Skeletal muscle tissue (tissue), 4 donors: ENCODE data around the gene STUM. TPM values are rescaled to one million over a fixed set of nuclear protein-coding genes. Genes with fewer than 3 reads are reported as not detected.
A peak's percentile ranks its signal among the peaks of the same experiment; 100 is the strongest.
"Not testable (repeated sequence)": the region's sequence is repeated elsewhere in the genome, so short reads cannot be mapped to it uniquely, and the experiment has no call there.

Experiments
- H3K27ac ChIP-seq: one replicate; pipeline ENCODE4 v1.7.0; 2013; ENCODE audit warnings: mild to moderate bottlenecking, low read depth, low read length, inconsistent platforms
- H3K27me3 ChIP-seq, 3 donors: one replicate each; pipeline ENCODE4 v1.7.0; 2013; ENCODE audit warnings: low read length in 3 of 3; ENCODE audit not compliant: control insufficient read depth in 3 of 3, insufficient read depth in 3 of 3
- H3K36me3 ChIP-seq, 3 donors: one replicate each; pipeline ENCODE4 v1.7.0; 2013; ENCODE audit warnings: low read length in 3 of 3; ENCODE audit not compliant: control insufficient read depth in 3 of 3, insufficient read depth in 3 of 3
- H3K4me1 ChIP-seq, 3 donors: one replicate each; pipeline ENCODE4 v1.7.0; 2013; ENCODE audit warnings: low read length in 3 of 3, mild to moderate bottlenecking in 3 of 3; ENCODE audit not compliant: control insufficient read depth in 3 of 3, insufficient read depth in 3 of 3
- H3K4me3 ChIP-seq, 3 donors: one replicate each; pipeline ENCODE4 v1.7.0; 2013; ENCODE audit warnings: low read length in 3 of 3
- H3K9ac ChIP-seq, 3 donors: one replicate each; pipeline ENCODE4 v1.7.0; 2013; ENCODE audit warnings: low read length in 3 of 3, mild to moderate bottlenecking in 3 of 3, moderate library complexity in 2 of 3, low read depth in 1 of 3
- H3K9me3 ChIP-seq, 3 donors: one replicate each; pipeline ENCODE4 v1.7.0; 2013; ENCODE audit warnings: low read length in 3 of 3; ENCODE audit not compliant: control insufficient read depth in 3 of 3
- total RNA-seq: library from RNA; depleted of rRNA; stranded (reverse); fragments of >200 nt; gene quantifications from one replicate; pipeline ENCODE4 v1.2.3, GENCODE V29; 2014
- donor health status: Osteomylitis.

Gene STUM
- total RNA-seq, 1 donor from 2014 or later, result 2.6 TPM

DNA sequence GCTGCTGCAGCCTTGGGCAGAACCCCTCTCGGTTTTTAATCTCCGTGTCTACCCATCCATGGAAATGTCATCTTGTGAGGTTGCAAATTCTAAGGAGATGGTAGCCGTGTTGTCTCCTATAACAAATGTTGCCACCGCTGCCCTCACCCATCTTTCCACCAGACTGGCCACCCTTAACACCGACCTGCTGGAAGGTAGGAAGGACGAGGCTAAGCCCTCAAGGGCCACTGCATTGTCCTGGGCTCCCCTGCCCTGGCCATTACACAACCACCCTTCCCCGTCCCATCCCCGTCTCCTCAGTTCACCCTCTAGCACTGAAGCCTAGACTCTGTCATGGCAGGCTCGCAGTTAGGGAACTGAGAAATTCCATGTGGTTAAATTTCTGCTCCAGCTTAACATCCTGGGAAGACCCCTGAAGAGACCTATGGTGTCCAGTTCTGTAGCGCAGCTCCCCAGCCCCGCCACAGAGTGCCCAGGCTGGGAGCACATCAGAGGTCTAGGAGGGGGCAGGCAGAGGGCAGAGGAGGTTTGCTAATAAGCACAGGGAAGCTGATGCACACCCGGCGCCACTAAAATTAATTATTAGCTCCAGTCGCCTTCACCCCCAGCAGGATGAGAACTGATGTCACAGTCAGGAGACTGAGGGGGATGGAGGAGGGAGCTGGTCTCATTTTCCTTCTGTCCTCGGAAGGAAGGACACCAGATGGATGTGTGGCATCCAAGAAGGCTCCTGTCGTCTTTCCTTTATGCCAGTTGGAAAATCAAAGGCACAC is 38.3 kb downstream of the STUM start:
- H3K27ac ChIP-seq, result no peak overlapping the region
- peaks cover 0 to 11% (median 4%) of the 10 kb centered on the region in 3 donors for H3K4me1 ChIP-seq
- H3K4me3 ChIP-seq, result no peak overlapping the region
- H3K9ac ChIP-seq, result no peak overlapping the region
- no peaks in the 10 kb centered on the region for H3K36me3 ChIP-seq
- H3K9me3 ChIP-seq, result no peaks in the 10 kb centered on the region
- peaks cover 0 to 2% (median 0%) of the 10 kb centered on the region in 3 donors for H3K27me3 ChIP-seq

DNA sequence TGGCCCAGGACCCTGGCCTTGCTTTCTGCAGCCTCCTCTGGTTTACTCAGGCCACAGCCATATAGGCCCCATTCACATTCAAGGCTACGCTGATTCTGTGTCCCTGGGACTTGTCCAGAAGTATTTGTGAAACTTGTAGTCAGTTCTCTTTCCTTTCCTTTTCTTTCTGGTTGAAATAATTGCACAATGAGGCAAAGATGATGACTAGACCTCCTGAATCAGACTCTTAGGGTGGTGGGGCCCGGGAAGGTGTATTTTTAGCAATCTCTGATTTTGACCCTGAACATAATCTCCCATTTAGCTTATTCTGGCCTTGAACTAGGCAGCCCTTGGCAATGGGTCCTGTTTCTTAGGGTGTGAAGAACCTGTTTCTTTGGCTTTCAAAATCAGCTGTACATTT is 39.9 kb downstream of the STUM start:
- no peak overlapping the region for H3K4me3 ChIP-seq
- H3K27me3 ChIP-seq, result peaks cover 0 to 2% (median 0%) of the 10 kb centered on the region in 3 donors
- peak overlapping the region; percentile 34 for H3K27ac ChIP-seq
- H3K4me1 ChIP-seq, result peaks cover 0 to 11% (median 4%) of the 10 kb centered on the region in 3 donors
- no peak overlapping the region for H3K9ac ChIP-seq
- no peaks in the 10 kb centered on the region for H3K36me3 ChIP-seq
- no peaks in the 10 kb centered on the region for H3K9me3 ChIP-seq

DNA sequence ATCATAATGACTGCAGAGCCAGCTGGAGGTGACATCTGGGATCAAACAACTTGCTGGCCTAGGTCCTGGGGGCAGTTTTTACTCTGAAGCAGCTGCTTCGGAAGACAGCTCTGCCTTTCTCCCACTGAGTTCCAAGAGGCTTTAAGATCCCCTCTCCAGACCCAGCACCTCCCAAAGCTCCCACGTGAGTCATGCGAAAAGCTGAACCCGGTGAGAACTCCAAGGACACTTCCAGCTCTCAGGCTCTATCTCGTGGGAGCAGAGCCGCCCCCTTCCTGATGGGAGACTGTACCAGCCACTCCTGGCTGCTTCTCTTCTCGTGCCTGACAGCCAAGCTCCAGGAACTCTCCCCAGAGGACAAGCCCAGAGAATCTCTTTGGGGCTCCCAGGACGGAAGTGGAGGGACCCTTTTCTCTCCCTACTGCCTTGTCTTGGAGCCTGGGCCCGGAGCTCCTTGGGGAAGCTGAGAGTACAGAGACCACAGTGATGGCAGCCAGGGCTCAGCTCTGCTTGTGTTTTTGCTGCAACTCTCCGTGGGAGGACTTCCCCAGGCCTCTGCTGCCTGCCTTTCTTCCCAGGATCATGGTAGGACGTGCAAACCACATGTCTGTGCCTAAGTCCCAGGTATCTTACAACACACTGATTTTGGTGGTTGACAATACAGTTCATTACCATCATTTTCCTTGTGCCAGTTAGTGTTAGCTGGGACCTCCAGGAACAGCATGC is 40.6 kb downstream of the STUM start:
- Histone ChIP-seq H3K4me1 (peaks cover 0 to 11% (median 4%) of the 10 kb centered on the region in 3 donors), H3K9me3 (no peaks in the 10 kb centered on the region), H3K27me3 (peaks cover 0 to 5% (median 0%) of the 10 kb centered on the region in 3 donors), H3K27ac (peak overlapping the region; percentile 34), H3K36me3 (no peaks in the 10 kb centered on the region), H3K9ac (no peak overlapping the region), H3K4me3 (no peak overlapping the region)

DNA sequence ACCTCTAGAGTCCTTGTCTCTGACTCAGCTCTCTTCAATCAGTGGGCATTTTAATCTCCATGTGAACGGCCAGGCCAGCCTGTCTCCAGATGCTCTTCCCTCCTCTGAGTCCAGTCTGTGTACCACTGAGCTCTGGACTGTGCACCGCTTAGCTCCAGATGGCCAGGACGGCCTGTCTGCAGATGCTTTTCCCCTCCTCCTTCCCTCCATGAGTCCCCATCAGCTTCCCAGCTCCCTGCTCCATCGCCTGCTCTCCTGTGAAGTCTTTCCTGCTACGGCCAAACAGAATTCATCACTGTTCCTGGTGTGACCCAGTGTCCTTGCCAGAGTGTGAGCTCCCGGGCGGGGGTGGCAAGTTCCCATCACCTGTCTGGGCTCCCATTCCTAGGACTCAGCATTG is 42.0 kb downstream of the STUM start:
- no peak overlapping the region for H3K27ac ChIP-seq
- H3K27me3 ChIP-seq, result peaks cover 0 to 5% (median 3%) of the 10 kb centered on the region in 3 donors
- H3K4me3 ChIP-seq, result no peak overlapping the region
- H3K9me3 ChIP-seq, result peaks cover 0 to 2% (median 0%) of the 10 kb centered on the region in 3 donors
- no peak overlapping the region for H3K9ac ChIP-seq
- H3K4me1 ChIP-seq, result peaks cover 0 to 11% (median 4%) of the 10 kb centered on the region in 3 donors
- H3K36me3 ChIP-seq, result no peaks in the 10 kb centered on the region

DNA sequence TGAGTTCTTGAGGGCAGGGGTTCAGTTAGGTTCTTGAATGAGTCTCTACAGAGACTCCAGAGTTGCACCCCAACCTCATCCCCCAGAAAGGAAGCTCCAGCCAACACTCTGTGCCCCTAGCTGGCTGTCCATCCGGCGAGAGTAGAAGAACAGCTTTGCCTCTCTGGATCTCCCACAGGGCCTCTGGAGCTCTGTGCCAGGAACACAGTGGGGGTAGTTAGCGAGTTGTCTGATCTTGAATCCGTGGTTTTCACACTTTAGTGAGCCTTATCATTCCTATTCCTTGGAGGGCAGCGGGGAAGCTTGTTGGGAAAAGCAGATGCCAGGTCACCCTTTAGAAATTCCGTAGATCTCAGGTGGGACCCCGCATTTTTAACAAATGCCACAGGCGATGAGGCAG is 45.0 kb downstream of the STUM start:
- Histone ChIP-seq H3K36me3 (no peaks in the 10 kb centered on the region), H3K27ac (no peak overlapping the region), H3K4me1 (peaks cover 0 to 4% (median 2%) of the 10 kb centered on the region in 3 donors), H3K9me3 (peaks cover 0 to 6% (median 0%) of the 10 kb centered on the region in 3 donors), H3K27me3 (peaks cover 0 to 18% (median 9%) of the 10 kb centered on the region in 3 donors), H3K4me3 (no peak overlapping the region), H3K9ac (no peak overlapping the region)

DNA sequence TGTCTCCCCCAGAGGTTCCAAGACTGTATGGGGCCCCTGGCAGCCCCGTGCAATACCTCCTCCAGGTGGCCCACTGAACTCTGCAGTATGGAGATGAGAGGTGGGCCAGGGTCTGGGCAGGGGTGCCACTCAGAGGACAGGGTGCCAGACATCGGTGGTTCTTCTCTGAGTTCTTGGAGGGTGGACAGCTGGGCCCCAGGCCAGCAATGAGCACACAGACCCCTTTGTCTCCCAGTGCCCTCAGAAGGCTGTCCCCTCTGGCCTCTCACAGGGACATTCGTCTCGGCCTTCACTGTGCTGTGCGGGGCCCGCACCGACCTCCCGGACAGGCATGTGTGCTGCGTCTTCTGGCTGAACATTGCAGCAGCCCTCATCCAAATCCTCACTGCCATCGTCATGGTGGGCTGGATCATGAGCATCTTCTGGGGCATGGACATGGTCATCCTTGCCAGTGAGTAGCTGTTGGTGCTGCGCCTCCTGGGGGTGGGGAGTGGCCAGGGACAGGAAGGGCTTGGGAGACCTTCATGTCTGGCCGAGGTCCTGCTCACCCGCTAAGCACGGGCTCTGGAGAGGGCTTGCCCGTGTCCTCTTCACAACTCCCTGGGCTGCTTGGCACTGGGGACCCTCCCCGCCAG is 48.1 kb downstream of the STUM start:
- Histone ChIP-seq H3K4me3 (no peak overlapping the region), H3K27me3 (peaks cover 0 to 18% (median 9%) of the 10 kb centered on the region in 3 donors), H3K36me3 (no peaks in the 10 kb centered on the region), H3K4me1 (no peaks in the 10 kb centered on the region), H3K27ac (no peak overlapping the region), H3K9me3 (peaks cover 0 to 6% (median 0%) of the 10 kb centered on the region in 3 donors), H3K9ac (no peak overlapping the region)

DNA sequence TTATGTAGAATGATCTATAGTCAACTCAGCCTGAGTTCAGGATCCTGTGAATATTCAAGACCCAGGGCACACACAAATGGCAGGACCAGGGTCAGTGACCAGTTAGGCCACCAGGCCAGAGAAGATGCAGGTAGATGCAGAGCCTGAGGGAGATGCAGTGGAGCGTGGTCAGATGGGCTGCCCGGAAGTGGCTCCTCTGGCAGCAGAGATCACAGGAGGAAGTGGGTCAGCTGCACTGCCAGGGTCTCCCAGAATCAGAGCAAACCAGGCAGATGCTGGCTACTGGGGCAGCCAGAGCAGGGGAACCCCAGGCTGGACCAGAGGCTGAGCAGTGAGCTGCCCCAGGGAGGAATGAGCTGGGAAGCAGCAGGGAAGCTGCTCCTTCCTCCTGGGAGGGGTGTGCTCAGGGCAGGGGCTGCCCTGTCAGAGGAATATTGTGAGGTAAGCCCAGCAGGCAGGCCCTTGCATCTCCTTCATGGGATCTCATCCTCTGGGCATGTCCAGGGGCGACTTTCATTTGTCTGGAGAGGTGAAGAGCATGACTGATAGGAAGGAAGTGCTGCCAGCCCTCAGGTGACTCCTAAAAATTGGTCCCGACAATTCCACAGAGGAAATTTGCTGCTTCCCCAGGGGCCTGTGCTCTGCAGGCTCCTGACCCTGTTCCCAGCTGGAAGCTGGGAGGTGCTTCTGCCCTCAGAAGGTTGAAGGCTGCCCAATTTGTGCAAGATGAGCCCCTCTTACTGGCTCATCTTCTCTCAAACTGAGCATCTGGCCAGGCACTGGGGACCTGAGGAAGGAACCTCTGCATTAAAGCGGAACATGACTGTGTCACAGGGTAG is 49.3 kb downstream of the STUM start:
- no peak overlapping the region for H3K27ac ChIP-seq

DNA sequence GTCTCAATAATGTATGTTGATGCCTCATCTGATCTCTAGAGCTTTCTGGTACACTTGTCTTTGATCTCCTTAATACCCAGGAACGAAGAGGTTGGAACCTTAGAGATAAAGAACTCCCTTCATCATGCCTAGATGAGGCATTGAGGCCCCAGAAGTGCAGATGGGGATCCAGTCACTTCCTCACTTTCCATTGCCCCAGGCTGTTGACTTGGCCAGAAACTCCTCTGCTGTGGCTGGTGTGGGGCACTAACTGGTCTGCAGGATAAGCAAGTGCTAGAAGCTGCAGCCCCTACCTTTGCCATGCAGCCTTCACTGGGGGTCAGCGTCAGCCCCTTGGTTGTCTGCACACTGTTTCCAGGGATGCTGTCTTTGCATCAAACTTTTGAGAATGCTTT is 49.9 kb downstream of the STUM start:
- Histone ChIP-seq H3K27ac (no peak overlapping the region), H3K27me3 (peaks cover 0 to 20% (median 9%) of the 10 kb centered on the region in 3 donors), H3K9me3 (peaks cover 0 to 6% (median 0%) of the 10 kb centered on the region in 3 donors), H3K4me3 (no peak overlapping the region), H3K4me1 (peaks cover under 1 to 7% (median 4%) of the 10 kb centered on the region in 3 donors), H3K36me3 (no peaks in the 10 kb centered on the region), H3K9ac (no peak overlapping the region)

More for the DNA sequence above, 49.3 kb downstream of the STUM start:
- Histone ChIP-seq H3K9me3 (peaks cover 0 to 6% (median 0%) of the 10 kb centered on the region in 3 donors), H3K4me3 (no peak overlapping the region), H3K4me1 (peaks cover 0 to 5% (median 4%) of the 10 kb centered on the region in 3 donors), H3K36me3 (no peaks in the 10 kb centered on the region), H3K9ac (no peak overlapping the region), H3K27me3 (peaks cover 0 to 18% (median 9%) of the 10 kb centered on the region in 3 donors)

DNA sequence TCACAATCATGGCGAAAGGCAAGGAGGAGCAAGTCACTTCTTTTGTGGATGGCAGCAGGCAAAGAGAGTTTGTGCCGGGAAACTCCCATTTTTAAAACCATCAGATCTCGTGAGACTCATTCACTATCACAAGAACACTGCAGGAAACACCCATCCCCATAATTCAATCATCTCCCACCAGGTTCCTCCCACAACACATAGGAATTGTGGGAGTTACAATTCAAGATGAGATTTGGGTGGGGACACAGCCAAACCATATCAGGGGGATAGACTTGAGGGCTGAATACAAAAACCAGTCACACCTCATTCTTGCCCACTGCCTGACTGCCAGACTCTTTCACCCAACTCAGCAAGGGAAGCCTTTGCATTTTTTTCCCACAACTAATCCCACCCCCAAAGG is 50.4 kb downstream of the STUM start:
- H3K4me3 ChIP-seq, H3K36me3 ChIP-seq, H3K27ac ChIP-seq, H3K9ac ChIP-seq, H3K9me3 ChIP-seq: not testable (repeated sequence)
- Histone ChIP-seq H3K27me3 (peaks cover 0 to 21% (median 9%) of the 10 kb centered on the region in 3 donors), H3K4me1 (peaks cover 2 to 12% (median 4%) of the 10 kb centered on the region in 3 donors)
